ENCODE results near the gene CTTNBP2NL.

The CTTNBP2NL gene, protein sequence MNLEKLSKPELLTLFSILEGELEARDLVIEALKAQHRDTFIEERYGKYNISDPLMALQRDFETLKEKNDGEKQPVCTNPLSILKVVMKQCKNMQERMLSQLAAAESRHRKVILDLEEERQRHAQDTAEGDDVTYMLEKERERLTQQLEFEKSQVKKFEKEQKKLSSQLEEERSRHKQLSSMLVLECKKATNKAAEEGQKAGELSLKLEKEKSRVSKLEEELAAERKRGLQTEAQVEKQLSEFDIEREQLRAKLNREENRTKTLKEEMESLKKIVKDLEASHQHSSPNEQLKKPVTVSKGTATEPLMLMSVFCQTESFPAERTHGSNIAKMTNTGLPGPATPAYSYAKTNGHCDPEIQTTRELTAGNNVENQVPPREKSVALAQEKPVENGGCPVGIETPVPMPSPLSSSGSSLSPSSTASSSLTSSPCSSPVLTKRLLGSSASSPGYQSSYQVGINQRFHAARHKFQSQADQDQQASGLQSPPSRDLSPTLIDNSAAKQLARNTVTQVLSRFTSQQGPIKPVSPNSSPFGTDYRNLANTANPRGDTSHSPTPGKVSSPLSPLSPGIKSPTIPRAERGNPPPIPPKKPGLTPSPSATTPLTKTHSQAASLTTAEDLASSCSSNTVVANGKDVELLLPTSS

DNA sequence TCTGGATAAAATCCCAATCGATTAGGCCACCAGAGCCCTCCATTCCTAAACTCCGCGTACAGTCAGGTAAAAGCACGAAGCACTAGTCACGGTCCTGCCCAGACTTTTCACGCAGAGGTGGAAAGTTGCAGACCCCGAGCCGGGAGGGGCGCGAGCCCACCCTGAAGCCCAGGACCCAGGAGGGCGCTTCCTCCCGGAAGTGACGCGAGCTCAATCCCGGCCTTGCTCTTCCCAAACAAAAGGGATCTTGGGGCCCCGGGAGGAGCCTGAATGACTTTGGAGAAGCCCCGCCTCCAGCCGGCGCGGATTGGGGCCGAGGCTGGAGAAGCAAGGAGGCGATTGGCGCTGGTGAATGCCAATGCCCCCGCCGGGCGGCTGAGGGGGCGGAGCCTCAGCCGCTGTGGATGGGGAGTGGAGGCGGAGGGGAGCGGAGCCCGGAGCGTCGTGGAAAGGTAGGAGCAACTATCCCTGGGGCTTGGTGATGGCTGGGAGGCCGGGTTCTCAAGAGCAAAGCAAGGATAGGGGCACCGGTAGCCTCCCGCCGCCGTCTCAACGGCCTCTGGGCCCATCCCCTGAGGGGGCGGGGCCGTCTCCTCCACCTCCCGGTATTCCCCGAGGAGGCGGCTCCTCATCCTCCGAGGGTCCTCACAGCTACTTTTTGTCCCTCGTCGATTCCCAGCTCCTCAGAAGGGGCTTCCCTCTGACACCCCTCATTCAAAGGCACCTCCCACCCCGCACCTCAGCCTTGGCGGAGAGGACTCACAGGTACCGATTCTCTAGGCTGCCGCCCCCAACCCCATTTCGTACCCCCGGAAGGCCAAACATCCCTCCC is at the start of gene CTTNBP2NL:
Gene CTTNBP2NL (plus strand): TSS at position 394 of the 832 bp plus-strand sequence. CDS start 19,952 bp downstream, outside the sequence.
- peak; percentile 66 for DNase-seq (ENCODE audit: low read depth)

DNA sequence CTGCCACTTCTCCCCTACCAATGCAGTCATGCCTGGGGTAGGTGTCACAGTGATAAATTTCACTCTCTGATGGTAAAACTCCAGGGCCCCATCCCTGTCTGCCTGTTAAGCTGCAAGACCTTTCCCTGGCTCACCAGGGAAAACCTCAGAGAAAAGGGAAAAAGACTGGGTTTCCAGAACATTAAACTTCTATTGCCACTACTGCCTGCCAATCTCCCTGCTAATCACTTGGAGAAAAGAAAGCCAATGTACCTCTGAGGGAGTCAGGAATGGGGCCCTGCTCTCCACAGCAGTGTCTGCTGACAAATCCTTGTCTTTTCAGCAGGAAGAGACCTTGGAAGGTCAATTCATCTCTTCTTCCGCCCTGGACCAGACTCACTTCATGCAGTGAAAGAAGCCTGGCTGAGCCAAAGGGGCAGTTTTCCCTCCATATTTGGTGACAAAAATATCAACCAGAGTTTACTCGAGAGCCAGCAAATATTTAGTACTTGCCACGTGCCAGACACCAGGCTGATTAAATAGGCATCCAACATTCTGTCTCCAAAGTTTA is 49.1 kb upstream of the CTTNBP2NL start:
- DNase-seq (ENCODE audit: low read depth): no peak

DNA sequence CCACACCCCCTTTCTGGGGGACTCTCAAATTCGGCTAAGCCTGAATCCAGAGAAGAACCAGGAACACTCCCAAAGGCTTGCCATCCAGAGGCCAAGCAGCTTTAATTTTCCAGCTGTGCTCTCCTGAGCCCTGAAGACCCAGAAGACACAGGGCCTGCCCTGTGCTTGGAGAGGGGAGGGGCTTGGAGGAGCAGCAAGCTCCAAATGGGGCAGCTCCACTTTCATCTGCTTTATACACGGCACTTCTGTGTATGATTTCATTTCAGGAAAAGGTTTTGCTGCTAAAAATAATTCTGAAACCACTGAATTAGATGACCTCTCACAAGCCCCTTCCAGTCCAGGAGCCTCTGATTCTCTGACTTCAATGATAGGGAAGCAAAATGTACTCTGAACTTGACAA is 39.2 kb upstream of the CTTNBP2NL start:
- DNase-seq (ENCODE audit: low read depth): no peak

DNA sequence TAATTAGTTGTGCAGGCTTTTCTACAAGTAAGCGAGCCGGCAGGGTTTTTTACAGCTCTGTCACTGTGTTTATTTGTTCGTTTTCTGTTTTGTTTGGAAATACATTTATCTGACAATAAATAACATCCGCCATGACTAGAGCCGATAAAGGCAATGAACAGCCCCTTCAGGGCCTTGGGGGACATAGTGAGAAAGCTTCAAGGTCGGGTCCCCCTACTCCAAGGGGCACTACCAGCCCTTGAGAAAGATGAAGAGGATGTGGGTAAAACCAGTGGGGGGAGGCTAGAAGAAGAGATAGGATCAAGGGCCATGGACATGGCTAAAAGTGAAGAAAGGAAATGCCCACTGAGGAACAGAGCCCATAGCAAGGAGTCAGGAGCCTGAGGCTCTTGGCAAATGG is 38.5 kb upstream of the CTTNBP2NL start:
- no peak for DNase-seq (ENCODE audit: low read depth)

DNA sequence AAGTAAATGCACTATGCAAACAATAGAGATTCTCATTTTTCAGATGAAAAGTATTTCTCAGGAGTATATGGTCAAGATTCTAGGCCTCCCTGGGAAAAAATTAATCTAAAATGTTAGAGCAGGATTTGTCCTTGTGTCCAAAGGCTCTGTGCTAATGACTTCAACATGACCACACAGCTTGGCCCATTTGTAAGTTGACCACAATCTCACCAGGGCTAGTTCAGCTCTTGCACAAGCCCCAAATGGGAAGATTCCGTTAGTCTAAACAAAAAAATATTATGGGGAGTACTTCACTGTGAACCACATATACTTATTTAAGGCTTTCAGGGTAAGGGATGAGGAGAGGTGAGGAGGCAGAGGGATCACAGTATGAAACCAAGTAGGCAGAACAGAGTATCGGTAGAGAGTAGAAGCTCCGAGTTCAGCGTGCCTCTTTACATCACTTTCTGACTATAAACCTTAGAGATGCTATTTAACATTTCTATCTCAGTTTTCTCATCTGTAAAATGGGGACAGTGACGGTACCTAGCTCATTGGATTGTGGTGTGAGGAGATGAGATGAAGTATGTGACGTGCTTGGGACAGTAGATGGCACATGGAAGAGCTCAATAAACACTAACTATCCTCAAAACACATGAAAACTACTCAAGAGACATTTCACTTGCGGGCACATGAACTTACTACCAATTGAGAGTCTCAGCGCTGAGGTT is 37.8 kb upstream of the CTTNBP2NL start:
- no peak for DNase-seq (ENCODE audit: low read depth)

DNA sequence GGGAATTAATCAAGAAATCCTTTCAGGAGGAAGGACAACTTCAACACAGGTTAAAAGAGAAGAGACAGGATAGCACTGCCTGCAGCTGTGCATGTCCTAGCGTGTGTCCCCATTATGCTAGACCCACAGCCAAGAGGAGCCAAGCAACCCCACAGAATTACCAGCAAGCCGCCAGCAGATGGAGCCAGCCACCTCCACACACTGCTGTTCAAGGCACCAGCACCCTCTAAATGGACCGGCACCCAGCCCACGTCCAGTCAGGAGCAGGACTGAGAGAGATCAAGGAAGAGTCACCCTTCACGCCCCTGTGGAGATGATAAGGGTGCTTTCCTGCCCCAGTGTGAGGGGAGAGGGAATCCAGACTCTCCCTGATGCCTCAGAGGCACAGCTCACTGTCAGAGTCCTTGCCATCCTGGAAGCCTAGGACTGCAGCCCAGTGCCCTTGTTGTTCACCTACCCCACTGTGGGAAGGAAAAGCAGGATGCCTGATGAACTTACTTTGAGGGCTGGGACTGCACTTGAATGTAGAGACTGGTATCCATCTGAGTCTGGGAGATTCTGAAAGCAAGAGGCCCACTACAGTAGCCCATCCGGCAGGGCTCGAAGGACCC is 37.1 kb upstream of the CTTNBP2NL start:
- no peak for DNase-seq (ENCODE audit: low read depth)

DNA sequence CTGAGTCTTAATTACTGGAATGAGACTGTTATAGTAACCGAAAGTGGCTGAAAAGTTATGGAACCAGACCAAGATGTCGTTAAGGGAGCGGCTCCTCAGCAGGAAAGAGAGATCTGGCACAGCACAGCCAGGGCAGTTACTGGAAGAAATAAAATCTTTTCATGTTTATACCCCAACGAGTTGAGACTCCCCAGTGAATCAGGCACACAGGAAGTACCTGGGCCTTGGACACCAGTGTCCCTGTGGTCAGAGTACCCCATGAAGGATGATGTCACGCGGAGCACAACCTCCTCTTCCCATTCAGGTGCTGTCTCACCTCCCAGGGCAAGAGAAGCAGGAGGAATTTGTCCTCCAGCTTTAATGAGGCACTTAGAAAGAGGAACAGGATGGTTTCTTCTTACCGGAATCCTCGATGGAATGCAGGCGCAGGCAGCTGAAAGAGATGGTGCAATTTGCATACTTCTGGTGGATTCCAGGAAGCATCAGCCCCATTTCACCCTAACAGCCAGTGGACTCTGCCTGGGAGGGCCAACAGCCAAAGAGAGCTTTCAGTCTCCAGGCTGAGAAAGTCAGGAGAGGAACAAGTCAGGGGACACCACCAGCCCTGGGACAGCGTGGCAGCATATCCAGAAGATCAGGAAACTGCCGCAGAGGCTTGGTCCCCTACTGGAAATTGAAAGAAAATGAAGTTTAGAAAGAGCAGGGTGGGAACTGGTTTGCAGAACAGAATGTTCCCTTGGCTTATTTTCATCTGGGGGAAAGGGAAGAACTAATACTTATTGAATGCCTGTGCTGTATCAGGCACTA is 35.9 kb upstream of the CTTNBP2NL start:
- DNase-seq (ENCODE audit: low read depth): no peak

DNA sequence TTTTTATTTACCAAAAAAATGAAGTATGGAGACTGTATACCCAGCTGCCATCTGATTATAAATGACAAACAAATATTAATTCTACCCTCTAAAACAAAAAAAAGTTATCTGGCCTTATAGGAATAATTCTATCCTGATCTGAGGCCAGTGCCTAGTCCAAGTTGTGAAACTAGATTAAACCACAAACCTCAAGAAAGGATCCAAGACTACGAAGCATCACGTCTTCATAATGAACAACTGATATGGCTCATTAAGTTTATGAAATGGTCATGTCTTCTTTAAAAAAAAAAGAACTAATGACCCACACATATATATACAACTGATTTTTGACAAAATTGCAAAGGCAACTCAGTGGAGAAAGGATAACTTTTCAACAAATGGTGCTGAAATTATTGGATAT is 32.4 kb upstream of the CTTNBP2NL start:
- DNase-seq (ENCODE audit: low read depth): no peak

DNA sequence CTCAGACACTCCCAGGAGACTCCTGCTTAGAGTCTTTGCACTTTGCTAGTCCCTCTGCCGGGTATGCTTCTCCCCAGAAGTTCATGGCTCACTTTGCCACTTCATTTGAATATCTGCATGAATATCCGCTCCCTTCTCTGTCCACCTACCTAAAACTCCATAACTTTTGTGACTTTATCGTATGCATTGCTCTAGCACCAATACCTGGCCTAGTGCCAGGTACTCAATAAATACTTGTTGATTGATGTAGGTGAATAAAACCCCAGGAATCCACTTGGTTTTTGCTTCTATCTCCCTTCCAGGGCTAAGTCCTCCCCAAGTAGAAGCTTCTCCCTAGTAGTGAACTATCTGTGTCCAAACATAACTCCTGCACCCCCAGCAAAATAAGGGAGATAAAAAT is 27.8 kb upstream of the CTTNBP2NL start:
- DNase-seq (ENCODE audit: low read depth): no peak

DNA sequence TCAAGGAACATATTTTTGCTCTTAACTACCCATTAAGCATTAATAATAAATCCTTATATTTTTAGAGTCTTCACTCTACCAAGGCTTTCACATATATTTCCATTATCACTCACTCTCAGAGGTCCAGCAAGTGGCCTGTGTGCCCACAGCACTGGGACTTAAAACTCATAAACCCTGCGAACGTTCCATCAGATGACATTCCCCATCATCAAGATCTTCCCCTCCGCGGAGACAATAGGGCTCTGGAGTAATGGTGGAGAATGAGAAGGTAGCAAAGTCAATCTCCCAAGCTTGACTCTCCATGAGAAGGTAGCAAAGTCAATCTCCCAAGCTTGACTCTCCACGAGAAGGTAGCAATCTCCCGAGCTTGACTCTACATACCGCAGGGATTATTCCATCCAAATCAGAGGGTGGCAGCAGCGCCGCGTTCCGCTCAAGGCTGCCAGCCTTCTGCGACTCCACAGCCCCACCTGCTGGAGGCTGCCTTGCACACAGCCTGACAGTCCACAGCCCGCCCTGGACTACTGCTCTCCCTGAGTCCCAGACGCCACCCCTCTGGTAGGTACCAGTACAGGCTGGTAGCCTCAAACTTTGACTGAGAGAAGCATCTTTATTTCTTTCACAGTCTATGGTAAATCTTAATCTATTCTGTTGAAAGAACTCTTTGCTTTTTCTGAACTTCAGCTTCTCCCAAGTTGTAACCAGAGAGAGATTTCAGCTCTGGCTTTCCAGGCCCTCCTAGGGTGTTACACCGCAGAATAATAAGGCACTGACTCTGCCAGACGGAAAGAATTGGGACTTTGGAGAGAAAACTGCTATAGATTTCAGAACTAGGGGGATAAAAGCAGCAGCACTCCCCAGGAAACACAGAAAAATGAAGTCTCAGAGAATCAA is 26.4 kb upstream of the CTTNBP2NL start:
- DNase-seq (ENCODE audit: low read depth): peak; percentile 68

DNA sequence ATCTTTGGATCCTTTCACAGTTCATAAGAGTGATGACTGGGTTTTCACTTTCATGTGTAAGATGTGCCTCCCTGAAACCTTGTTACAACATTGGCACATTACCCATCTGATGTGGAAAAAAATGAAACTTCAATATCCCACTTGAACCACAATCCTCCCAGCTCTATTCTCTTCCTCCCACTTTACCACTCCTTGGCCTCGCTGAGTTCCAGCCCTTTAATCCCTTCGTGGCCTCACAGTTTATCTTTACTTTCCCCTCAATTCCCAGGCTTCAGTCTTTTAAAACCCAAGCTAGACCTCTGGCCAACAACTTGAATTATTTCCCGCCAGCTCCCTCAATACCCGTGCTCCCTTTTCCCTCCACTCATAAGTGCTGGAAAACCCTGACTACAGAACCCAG is 25.0 kb upstream of the CTTNBP2NL start:
- no peak for DNase-seq (ENCODE audit: low read depth)

DNA sequence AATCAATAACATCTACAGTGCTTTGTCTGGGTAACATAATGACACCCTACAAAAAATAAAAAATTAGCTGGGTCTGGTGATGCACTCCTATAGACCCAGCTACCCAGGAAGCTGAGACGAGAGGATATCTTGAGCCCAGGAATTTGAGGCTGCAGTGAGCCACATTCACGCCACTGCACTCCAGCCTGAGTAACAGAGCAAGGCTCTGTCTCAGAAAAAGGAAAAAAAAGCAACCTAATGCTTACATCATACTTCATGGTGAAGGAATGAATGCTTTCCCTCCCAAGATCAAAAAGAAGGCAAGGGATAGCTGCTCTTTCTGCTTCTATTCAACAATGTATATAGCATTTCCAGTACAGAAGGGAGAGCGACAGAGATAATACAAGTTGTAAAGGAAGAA is 24.2 kb upstream of the CTTNBP2NL start:
- no peak for DNase-seq (ENCODE audit: low read depth)

DNA sequence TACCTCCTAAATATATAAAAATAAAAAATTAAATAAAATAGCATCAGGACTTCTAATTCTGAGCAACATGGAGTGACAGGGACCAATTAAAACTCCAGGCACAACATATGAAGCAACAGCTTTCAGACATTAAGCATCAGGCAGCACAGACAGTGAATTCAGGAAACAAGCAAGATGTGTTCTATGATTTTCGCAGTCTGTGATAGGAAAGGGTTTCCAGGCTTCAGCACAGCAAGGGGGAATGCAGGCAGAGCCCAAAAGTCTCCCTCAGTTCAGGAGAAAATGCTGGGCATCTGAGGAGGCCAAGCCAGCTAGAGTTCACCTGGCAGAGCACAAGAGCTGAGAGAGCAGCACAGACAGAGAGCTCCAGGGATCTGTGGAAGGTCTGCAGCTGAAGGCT is 22.2 kb upstream of the CTTNBP2NL start:
- no peak for DNase-seq (ENCODE audit: low read depth)

DNA sequence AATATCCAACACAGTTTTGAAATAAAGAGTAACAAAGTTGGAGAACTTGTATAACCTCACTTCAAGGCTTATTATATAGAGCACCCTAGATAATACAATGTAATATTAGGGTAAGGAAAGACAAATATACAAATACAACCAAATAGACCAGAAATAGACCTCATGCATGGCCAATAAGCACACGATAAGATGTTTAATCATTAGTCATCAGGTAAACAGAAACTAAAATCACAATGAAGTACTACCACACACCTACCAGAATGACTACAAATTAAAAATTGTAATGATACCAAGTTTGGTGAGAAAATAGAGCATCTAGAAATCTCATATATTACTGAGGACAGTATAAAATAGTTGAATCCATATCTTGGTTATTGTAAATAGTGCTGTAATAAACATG is 20.3 kb upstream of the CTTNBP2NL start:
- no peak for DNase-seq (ENCODE audit: low read depth)

DNA sequence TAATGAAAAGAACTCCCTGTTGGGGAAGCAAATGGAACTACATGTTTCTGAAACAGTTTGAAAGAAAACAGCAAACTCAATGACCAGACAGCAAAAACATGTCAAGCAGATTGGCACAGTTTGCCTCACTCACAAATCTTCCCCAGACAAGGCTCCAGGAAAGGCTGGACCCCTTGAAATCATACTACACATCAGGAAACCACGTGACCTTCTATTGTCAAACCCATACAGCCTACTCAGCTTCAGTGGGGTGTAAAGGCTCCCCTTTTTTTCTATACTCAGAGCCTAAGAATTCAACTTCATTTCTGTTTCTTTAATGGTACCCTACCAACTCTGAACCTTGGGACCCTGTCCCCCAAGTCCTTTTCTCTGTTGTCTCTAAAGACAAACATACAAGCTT is 15.7 kb upstream of the CTTNBP2NL start:
- DNase-seq (ENCODE audit: low read depth): no peak

DNA sequence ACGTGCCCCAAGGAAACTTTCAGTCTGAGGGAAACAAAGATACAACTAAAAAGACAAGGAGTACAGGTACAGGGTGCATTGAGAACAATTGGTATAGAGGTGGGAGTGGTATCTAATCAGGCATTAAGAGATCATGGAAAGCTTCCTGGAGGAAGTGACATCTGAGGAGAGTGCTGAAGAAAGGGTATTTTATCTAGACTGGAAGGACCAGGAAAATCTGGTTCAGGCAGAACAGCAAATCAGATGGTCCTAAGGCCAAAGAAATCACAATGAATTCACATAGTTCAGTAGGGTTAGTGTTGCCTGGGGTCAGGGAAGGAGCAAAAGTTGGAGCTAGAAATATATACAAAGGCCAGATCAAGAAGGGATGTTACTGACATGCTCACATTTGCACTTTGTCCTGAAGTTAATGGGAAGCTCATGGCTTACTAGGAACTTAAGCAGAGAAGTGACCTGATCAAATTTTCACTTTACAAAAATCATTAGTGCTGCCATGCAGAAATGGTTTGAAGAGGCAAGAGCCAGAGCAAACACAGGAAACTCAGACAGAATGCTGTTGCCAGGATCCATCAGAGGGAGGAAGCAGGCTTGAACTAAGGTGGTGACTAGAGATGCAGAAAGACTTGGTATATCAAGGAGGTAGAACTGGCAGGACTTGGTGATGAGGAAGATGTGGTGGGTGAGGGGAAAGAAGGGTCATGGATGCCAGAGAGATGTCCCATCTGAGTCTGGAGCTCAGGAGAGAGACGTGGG is 14.5 kb upstream of the CTTNBP2NL start:
- no peak for DNase-seq (ENCODE audit: low read depth)

DNA sequence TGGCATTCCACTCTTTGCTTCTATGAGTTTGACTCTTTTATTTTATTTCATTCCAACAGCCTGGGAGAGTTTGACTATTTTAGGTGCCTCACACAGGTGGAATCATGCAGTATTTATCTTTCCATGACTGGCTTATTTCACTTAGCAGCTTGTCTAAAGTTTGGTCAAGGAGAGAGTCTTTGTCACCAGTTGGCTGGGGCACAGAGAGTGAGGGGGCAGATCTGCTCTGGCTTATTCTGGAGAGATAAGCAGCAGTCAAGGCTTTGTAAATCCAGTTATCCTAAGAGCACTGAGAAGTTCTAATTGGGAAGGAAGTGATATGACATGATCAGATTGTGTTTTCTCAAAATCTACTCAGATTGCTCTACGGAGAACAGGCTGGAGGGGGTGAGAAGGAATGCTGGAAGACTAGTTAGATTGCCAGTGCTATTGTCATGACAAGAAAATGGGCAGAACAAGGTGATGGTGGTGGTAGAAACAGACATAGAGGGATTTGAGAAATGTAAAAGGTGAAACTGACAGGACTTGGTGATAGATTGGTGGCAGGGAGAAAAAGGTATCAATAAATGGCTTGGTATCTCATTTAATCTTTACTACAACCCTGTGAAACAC is 12.1 kb upstream of the CTTNBP2NL start:
- no peak for DNase-seq (ENCODE audit: low read depth)

DNA sequence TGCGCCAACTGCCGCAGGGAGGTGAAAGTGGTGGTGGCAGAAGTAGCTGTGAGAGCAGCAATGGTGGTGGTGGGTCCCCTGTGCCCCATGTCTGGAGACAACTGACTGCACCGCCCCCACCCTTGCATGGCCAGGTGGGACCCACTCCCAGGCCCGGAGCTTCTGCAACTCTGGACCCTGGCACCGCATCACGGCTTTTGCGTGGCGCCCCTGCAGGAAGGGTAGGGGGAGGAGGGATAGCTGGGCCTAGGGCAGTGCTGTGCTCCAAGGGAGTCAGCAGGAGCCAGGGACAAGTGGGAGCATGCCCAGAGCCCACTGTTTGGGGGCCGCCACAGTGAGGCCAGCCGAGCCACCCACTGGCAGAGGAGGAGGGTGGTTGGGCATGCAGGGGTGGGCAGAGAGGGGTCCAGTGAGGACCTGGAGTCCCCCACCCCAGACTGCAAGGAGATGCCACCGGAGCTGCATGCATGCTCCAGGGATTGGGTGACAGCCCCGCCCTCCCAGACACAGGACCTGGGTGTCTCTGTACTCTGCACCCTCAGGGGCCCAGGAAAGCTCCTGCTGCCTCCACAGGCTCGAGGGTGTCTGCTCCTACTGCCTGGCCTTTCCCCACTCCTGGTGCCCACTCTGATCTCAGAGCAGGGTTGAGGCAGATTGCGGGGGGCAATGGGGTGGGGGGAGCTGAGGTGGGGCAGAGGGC is 9.8 kb upstream of the CTTNBP2NL start:
- no peak for DNase-seq (ENCODE audit: low read depth)
